Measurements from ENCODE around the gene DACT2.

DACT2 gene

GRCh38 chr6:168274037-168274952 is 45.3 kb downstream of the DACT2 start:
- Histone ChIP-seq H3K4me1 (ENCODE audit: insufficient read depth, low read length) (no peaks in the 10 kb centered on the region), H2AFZ (ENCODE audit: low read depth, low read length) (no peak overlapping the region), H3K36me3 (ENCODE audit: insufficient read depth, low read length) (no peaks in the 10 kb centered on the region), H3K4me2 (ENCODE audit: insufficient read depth, low read length) (no peak overlapping the region), H3K4me3 (ENCODE audit: low read depth in 1 of 2, low read length in 2 of 2) (no peak overlapping the region), H3K79me2 (ENCODE audit: insufficient read depth, low read length) (no peaks in the 10 kb centered on the region), H3K9me3 (ENCODE audit: insufficient read depth, low read length, severe bottlenecking) (peaks cover 3% of the 10 kb centered on the region), H3K27ac (ENCODE audit: low read length) (no peak overlapping the region), H4K20me1 (ENCODE audit: insufficient read depth, low read length) (no peaks in the 10 kb centered on the region), H3K9ac (ENCODE audit: low read depth, low read length) (no peak overlapping the region), H3K27me3 (ENCODE audit: insufficient read depth, low read length, poor library complexity) (no peaks in the 10 kb centered on the region)
- ATAC-seq (ENCODE audit: insufficient read depth, low read depth) (no peak), DNase-seq (no peak)
- TF ChIP-seq CTCF (IDR thresholded peaks at IDR 0.05; ENCODE audit: borderline replicate concordance, extremely low read depth, low read length, poor library complexity, severe bottlenecking) (no peak), EZH2 (IDR thresholded peaks at IDR 0.05; ENCODE audit: borderline replicate concordance, low read depth, low read length, severe bottlenecking) (no peak)

GRCh38 chr6:168273441-168274036 is 46.0 kb downstream of the DACT2 start:
- ATAC-seq (ENCODE audit: insufficient read depth, low read depth), result no peak
- Histone ChIP-seq H3K79me2 (ENCODE audit: insufficient read depth, low read length) (no peaks in the 10 kb centered on the region), H3K27me3 (ENCODE audit: insufficient read depth, low read length, poor library complexity) (no peaks in the 10 kb centered on the region), H3K27ac (ENCODE audit: low read length) (no peak overlapping the region), H3K4me2 (ENCODE audit: insufficient read depth, low read length) (no peak overlapping the region), H3K4me1 (ENCODE audit: insufficient read depth, low read length) (no peaks in the 10 kb centered on the region), H4K20me1 (ENCODE audit: insufficient read depth, low read length) (no peaks in the 10 kb centered on the region), H3K4me3 (ENCODE audit: low read depth in 1 of 2, low read length in 2 of 2) (no peak overlapping the region), H2AFZ (ENCODE audit: low read depth, low read length) (no peak overlapping the region), H3K9me3 (ENCODE audit: insufficient read depth, low read length, severe bottlenecking) (no peaks in the 10 kb centered on the region), H3K36me3 (ENCODE audit: insufficient read depth, low read length) (no peaks in the 10 kb centered on the region), H3K9ac (ENCODE audit: low read depth, low read length) (no peak overlapping the region)
- TF ChIP-seq EZH2 (IDR thresholded peaks at IDR 0.05; ENCODE audit: borderline replicate concordance, low read depth, low read length, severe bottlenecking), result no peak
- TF ChIP-seq CTCF (IDR thresholded peaks at IDR 0.05; ENCODE audit: borderline replicate concordance, extremely low read depth, low read length, poor library complexity, severe bottlenecking), result no peak
- no peak for DNase-seq

GRCh38 chr6:168272415-168273325 is 46.9 kb downstream of the DACT2 start:
- Histone ChIP-seq H3K79me2 (ENCODE audit: insufficient read depth, low read length) (no peaks in the 10 kb centered on the region), H2AFZ (ENCODE audit: low read depth, low read length) (no peak overlapping the region), H3K4me2 (ENCODE audit: insufficient read depth, low read length) (no peak overlapping the region), H3K9ac (ENCODE audit: low read depth, low read length) (no peak overlapping the region), H3K9me3 (ENCODE audit: insufficient read depth, low read length, severe bottlenecking) (no peaks in the 10 kb centered on the region), H3K36me3 (ENCODE audit: insufficient read depth, low read length) (no peaks in the 10 kb centered on the region), H3K4me3 (ENCODE audit: low read depth in 1 of 2, low read length in 2 of 2) (no peak overlapping the region), H3K4me1 (ENCODE audit: insufficient read depth, low read length) (no peaks in the 10 kb centered on the region), H3K27me3 (ENCODE audit: insufficient read depth, low read length, poor library complexity) (no peaks in the 10 kb centered on the region), H4K20me1 (ENCODE audit: insufficient read depth, low read length) (no peaks in the 10 kb centered on the region), H3K27ac (ENCODE audit: low read length) (no peak overlapping the region)
- no peak for TF ChIP-seq CTCF (IDR thresholded peaks at IDR 0.05; ENCODE audit: borderline replicate concordance, extremely low read depth, low read length, poor library complexity, severe bottlenecking)
- no peak for TF ChIP-seq EZH2 (IDR thresholded peaks at IDR 0.05; ENCODE audit: borderline replicate concordance, low read depth, low read length, severe bottlenecking)
- DNase-seq (no peak), ATAC-seq (ENCODE audit: insufficient read depth, low read depth) (no peak)
